Skeletal muscle satellite cell (primary cell): Measurements from ENCODE around the gene ERI3.

Source experiments
- H3K27me3 ChIP-seq: 2 replicates; pipeline ENCODE4 v1.7.0; 2013; ENCODE audit warnings: low read length; ENCODE audit not compliant: control insufficient read depth, insufficient read depth
- H3K36me3 ChIP-seq: 2 replicates; pipeline ENCODE4 v1.7.0; 2013; ENCODE audit warnings: mild to moderate bottlenecking, control low read depth, low read length; ENCODE audit not compliant: insufficient read depth
- H3K4me1 ChIP-seq: 2 replicates; pipeline ENCODE4 v1.7.0; 2013; ENCODE audit warnings: low read length; ENCODE audit not compliant: control insufficient read depth, insufficient read depth
- H3K4me2 ChIP-seq: 2 replicates; pipeline ENCODE4 v1.7.0; 2013; ENCODE audit warnings: mild to moderate bottlenecking, low read length
- H3K4me3 ChIP-seq: 2 replicates; pipeline ENCODE4 v1.7.0; 2013; ENCODE audit warnings: low read length
- H3K9ac ChIP-seq: 2 replicates; pipeline ENCODE4 v1.7.0; 2013; ENCODE audit warnings: mild to moderate bottlenecking, low read depth, low read length, moderate library complexity
- H3K9me3 ChIP-seq: replicated peaks from 2 replicates; pipeline ENCODE4 v1.7.0; 2013; ENCODE audit warnings: mild to moderate bottlenecking, control low read depth, low read length

The ERI3 gene

DNA sequence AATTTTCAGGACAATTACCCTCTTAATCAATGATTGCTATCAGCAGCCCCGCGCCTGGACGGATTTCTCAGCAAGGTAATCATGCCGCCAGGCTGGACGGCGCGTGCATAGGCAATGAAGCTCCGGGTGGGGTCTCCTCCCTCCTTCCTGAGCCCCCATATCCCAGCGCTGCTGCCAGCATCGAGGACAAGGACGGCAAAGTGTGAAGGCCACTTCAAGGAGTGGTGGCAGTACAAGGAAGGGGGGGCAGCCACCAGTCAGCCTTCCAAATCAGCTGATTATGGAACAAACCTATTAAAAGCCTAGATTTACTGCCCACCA, 90.6 kb downstream of the ERI3 start:
- H3K9me3 ChIP-seq: no peaks in the 10 kb centered on the region
- H3K4me3 ChIP-seq: no peak overlapping the region
- no peaks in the 10 kb centered on the region for H3K27me3 ChIP-seq
- H3K4me2 ChIP-seq: no peak overlapping the region
- no peaks in the 10 kb centered on the region for H3K36me3 ChIP-seq
- H3K4me1 ChIP-seq: no peaks in the 10 kb centered on the region
- no peak overlapping the region for H3K9ac ChIP-seq

DNA sequence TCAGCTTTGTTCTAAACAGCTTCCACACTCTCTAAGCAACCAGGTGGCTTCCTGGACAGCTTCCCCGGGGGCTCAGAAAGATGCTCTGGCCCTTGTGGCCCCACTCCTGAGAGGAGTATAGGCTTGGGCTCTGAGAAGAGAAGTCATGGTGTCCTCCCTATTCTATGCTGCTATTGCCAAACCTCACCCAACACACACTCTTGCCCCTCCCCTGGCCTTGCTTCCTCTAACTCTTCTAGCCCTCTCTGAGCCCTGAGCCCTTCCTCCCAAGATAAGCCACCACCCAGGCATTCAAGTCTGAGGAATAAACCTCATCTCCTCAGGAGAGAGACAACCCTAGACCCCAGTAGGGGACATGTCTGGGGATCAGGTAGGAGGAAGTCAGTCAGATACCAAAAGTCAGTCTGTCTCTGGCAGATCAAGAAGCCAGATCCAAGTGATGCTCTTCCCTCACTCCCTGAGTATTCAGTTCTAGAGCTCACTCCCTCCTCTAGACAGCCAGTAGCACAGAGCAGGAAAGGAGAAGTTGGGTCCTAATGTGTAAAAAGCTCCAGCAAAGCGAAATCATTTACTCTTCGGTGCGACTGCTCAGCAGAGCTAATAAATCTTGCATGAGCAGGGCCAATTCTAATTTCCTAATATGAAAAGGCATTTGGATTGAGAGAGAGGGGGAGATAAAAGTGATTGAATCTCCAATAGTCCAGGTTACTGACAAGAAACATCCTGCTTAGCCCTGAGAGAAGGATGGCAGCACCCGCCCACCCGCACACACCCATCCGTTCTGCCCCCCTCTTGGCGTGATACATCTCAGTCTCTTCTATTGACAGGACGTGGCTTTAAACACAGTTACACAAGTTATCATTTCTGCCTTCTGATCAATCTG, 91.2 kb downstream of the ERI3 start:
- Histone ChIP-seq H3K4me2 (no peak overlapping the region), H3K4me3 (no peak overlapping the region), H3K9me3 (no peaks in the 10 kb centered on the region), H3K9ac (no peak overlapping the region), H3K36me3 (no peaks in the 10 kb centered on the region), H3K27me3 (no peaks in the 10 kb centered on the region), H3K4me1 (no peaks in the 10 kb centered on the region)

DNA sequence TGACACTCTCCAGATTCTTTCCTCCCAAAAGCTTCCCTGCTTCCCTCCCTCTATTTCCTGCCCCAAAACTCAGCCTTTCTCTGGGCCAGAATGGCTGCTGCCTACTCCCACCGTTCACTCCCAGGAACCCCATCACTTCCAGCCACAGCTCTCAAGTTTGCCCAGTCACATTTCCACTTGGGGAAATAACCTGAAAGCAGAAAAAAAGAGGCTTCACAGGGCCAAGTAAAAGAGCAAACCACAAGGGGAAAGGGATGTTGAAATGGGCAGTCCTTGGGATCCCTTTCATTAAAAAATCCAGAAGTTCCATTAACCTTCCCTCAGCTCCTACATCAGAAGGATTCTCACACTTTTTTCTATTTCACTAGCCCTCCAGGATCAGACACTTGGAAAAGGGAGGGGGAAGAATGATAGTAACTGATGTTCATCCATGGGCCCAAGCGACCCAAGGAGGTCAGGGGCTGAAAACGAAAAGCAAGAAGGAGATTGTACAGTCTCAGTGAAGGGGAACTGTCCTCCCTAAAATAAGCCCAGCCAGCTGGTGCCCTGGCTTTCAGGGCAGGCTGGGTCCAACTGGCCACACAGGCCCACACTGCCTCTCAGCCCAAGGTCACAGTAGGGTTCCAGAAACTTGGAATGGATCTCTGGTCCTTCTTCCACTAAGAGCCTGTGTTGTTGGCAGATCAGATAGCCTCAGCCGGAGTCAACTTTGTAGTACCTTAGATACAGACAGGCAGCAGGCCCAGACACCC, 92.1 kb downstream of the ERI3 start:
- no peak overlapping the region for H3K4me3 ChIP-seq
- no peaks in the 10 kb centered on the region for H3K4me1 ChIP-seq
- no peaks in the 10 kb centered on the region for H3K36me3 ChIP-seq

DNA sequence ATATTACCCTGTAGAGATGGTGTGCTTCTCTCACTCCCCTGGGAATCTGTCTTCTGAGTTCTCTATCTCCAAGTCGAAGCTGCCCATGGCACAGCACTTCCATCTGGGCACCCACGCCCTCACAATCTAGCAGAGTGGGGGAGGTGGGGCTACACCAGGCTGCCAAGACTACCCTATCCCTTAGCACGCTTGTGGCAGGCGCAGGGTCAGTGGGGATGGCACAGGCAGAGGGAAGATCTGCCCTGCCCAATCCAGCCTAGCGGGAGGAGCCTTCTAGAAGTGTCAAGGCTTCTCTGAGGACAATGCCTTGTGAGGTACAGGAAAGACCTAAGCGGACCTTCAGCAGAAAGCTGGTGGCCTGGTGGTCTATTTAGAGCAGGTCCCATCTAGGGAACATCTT, 92.6 kb downstream of the ERI3 start:
- Histone ChIP-seq H3K4me2 (no peak overlapping the region), H3K9ac (no peak overlapping the region), H3K4me1 (no peaks in the 10 kb centered on the region), H3K27me3 (no peaks in the 10 kb centered on the region), H3K9me3 (no peaks in the 10 kb centered on the region), H3K36me3 (no peaks in the 10 kb centered on the region), H3K4me3 (no peak overlapping the region)

More for the DNA sequence above, 92.1 kb downstream of the ERI3 start:
- H3K9ac ChIP-seq: no peak overlapping the region
- no peaks in the 10 kb centered on the region for H3K9me3 ChIP-seq
- no peak overlapping the region for H3K4me2 ChIP-seq
- H3K27me3 ChIP-seq: no peaks in the 10 kb centered on the region

DNA sequence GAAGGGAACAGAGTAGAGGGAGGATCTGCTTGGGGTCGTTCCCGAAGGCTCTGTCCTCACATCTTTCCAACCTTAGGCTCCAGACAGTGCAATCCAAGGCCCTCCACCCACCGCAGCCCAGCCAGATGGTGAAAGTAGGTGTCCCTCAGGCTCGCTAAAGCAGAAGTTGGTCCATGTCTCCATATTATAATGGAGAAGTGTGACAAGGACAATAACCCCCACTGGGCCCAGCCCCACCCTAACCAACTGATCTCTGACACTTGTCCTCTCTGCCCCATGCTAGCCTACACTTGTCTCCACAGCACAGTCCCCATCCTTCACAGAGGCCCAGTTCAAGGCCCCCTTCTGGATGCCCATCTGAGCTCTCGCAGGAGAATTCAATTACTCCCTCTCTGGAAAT, 93.1 kb downstream of the ERI3 start:
- no peak overlapping the region for H3K9ac ChIP-seq
- no peak overlapping the region for H3K4me3 ChIP-seq
- no peaks in the 10 kb centered on the region for H3K27me3 ChIP-seq
- no peaks in the 10 kb centered on the region for H3K4me1 ChIP-seq
- H3K9me3 ChIP-seq: no peaks in the 10 kb centered on the region
- H3K4me2 ChIP-seq: no peak overlapping the region
- H3K36me3 ChIP-seq: no peaks in the 10 kb centered on the region

DNA sequence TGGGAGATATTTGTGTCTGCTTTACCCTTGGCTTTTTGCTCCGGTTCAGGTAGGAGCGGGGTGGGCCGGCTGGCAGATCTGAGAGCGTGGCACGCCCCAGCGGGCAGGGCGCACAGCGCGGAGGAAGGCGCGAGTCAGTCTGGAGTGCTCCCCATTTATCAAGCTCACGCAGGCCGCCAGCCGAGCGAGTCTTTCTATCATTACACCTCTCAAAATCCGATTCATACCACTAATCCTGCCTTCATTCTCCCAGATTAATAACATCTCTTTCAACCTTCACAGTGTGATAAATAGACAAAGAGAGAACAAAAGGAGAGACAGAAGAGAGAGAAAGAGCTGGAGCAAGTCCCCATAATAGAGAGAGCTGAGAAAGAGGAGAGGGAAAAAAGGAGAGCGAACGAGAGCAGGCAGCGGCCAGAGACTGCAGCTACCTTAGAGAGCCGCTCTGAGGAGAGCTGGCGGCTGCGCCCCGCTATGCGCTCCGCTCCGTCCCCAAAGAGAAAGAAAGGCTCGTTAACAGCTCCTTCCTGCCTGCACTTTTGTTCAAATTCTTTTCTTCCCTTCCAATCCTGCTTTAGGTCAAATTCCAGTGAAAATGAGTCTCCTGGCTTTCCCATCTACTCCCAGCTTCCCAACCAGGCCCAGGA, 93.8 kb downstream of the ERI3 start:
- Histone ChIP-seq H3K4me2 (no peak overlapping the region), H3K4me1 (no peaks in the 10 kb centered on the region), H3K36me3 (peaks cover 3% of the 10 kb centered on the region), H3K9me3 (no peaks in the 10 kb centered on the region), H3K9ac (no peak overlapping the region), H3K4me3 (no peak overlapping the region), H3K27me3 (no peaks in the 10 kb centered on the region)

DNA sequence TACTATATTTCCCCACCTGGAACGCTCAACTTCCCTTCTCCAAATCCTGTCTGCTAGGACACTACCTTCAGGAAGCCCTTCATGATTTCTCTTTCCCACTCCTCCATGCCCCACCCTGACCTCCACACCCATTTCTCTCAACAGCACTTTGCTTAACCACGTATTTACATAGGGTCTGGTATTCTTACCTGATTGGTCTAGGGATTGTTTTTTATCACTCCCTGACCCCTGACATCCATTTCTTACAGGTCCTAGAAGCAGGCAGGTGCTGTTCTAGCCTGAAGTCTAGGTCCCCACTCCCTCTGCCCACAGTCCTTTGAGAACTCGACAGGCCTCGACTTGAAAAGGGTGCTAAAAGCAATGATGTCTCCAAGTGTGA, 94.3 kb downstream of the ERI3 start:
- Histone ChIP-seq H3K9me3 (no peaks in the 10 kb centered on the region), H3K4me2 (no peak overlapping the region), H3K9ac (no peak overlapping the region), H3K4me3 (no peak overlapping the region), H3K27me3 (no peaks in the 10 kb centered on the region), H3K36me3 (peaks cover 4% of the 10 kb centered on the region), H3K4me1 (no peaks in the 10 kb centered on the region)

DNA sequence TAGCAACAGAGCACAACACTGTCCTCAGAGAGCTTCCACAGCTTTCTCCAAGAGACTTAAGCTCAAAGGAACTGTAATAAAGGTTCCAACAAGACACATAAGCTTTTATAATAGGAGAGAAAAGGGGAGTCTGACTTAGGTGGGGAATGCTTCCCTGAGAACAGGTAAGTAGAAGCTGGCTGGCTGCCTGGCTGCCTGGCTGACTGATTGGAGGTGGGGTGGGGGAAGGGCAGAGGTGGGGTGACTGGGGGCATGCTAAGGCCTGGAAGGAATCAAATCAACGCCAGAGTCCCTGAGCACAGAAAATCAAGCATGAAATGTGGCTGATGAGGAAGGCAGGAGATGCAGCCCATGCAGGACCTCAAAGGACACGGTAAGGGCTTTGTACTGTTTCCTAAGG, 96.0 kb downstream of the ERI3 start:
- Histone ChIP-seq H3K9me3 (no peaks in the 10 kb centered on the region), H3K4me2 (no peak overlapping the region)

DNA sequence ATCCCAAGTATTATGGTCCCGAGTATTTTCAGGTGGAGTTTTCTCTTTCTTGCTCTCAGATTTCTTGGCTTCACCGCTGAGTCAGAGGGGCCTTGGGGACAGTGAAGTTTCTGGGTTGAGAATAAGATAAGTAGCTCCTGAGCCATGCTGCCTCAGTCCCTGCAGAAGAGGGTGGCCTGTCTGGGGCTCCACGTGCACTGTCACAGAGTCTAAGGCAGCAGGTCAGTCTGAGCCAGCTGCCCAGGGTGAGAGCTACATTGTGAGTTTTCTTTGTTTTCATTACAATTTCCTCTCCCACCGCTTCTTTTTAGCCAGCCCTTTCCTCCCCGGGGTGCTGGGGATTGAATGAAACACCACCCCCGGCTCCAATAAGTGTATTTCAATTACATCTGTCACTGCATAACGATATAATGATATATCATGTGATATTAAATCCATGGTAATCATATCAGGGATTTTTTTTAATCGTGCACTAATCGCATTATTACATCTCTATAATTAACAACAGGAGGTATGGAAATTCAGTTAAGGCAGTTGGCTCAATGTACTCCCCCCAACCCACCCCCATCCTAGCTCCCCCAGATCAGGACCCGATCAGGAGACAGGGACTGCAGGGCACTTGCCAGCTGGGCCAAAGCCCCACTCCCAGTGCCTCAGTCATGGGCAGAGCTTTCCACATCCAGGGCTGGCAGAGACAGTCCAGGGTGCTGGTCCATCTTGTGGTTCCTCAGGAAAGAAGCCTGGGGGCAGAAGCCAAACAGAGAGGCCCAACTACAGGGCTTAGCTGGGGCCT, 98.1 kb downstream of the ERI3 start:
- H3K9me3 ChIP-seq: no peaks in the 10 kb centered on the region

More for the DNA sequence above, 96.0 kb downstream of the ERI3 start:
- Histone ChIP-seq H3K4me1 (no peaks in the 10 kb centered on the region), H3K9ac (no peak overlapping the region), H3K36me3 (peaks cover 4% of the 10 kb centered on the region), H3K4me3 (no peak overlapping the region), H3K27me3 (no peaks in the 10 kb centered on the region)

DNA sequence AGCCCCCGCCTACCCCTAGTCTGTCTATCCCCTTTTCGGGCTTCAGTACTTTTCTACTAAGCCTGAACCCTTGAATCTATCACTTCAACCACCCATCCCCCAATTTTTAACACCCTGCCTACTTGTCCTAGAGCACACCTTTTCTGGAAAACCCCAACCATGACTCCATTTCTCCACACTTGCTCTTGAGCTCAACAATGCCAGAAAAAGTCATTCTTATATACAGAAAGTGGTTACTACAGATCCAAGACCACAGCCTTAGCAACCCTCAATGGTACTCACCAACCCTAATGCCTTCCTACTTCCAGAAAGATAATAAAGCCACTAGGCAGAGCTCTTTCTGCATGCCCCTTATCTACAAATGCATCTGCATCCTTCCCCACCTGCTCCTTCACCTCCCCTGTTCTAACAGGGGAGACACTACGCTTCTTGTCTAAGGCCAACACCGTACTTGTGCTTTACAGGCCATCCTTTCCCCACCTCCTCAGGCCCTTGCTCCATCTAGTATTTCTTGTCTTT, 100.6 kb downstream of the ERI3 start:
- Histone ChIP-seq H3K36me3 (peaks cover 4% of the 10 kb centered on the region), H3K4me3 (no peak overlapping the region), H3K9ac (no peak overlapping the region), H3K27me3 (no peaks in the 10 kb centered on the region), H3K9me3 (no peaks in the 10 kb centered on the region), H3K4me1 (no peaks in the 10 kb centered on the region), H3K4me2 (no peak overlapping the region)

More for the DNA sequence above, 98.1 kb downstream of the ERI3 start:
- Histone ChIP-seq H3K4me2 (no peak overlapping the region), H3K4me3 (no peak overlapping the region), H3K36me3 (peaks cover 4% of the 10 kb centered on the region), H3K27me3 (no peaks in the 10 kb centered on the region), H3K9ac (no peak overlapping the region), H3K4me1 (no peaks in the 10 kb centered on the region)
